ENCODE data around the gene OR8G1.
A peak's percentile ranks its signal among the peaks of the same experiment; 100 is the strongest.
"Not testable (repeated sequence)": the region's sequence is repeated elsewhere in the genome, so short reads cannot be mapped to it uniquely, and the experiment has no call there.

Gene OR8G1

DNA sequence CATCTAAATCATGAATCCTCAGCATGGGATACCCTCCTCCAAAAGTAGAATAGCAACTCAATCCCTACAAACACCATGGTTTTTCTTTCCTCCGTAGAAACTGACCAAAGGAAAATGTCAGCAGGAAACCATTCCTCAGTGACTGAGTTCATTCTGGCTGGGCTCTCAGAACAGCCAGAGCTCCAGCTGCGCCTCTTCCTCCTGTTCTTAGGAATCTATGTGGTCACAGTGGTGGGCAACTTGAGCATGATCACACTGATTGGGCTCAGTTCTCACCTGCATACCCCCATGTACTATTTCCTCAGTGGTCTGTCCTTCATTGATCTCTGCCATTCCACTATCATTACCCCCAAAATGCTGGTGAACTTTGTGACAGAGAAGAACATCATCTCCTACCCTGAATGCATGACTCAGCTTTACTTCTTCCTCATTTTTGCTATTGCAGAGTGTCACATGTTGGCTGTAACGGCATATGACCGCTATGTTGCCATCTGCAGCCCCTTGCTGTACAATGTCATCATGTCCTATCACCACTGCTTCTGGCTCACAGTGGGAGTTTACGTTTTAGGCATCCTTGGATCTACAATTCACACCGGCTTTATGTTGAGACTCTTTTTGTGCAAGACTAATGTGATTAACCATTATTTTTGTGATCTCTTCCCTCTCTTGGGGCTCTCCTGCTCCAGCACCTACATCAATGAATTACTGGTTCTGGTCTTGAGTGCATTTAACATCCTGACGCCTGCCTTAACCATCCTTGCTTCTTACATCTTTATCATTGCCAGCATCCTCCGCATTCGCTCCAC is 16.1 kb upstream of the OR8G1 start:
- not testable (repeated sequence) for H2BK15ac ChIP-seq (replicated peaks; ENCODE audit: low read depth); H4K5ac ChIP-seq (ENCODE audit: low read length); H3K23ac ChIP-seq (ENCODE audit: low read length); H3K4ac ChIP-seq (ENCODE audit: low read depth, low read length); H3K56ac ChIP-seq (ENCODE audit: low read length); H3K18ac ChIP-seq (ENCODE audit: low read length); H3K4me2 ChIP-seq (ENCODE audit: low read length); H2AK5ac ChIP-seq (ENCODE audit: low read length); H3K4me1 ChIP-seq (ENCODE audit: control insufficient read depth, low read depth, low read length); H2BK120ac ChIP-seq (ENCODE audit: low read depth, low read length); H3K79me1 ChIP-seq (ENCODE audit: low read length); H2BK5ac ChIP-seq (ENCODE audit: low read length); H3K9ac ChIP-seq (ENCODE audit: low read length); H3K4me3 ChIP-seq (ENCODE audit: low read length); H3K27ac ChIP-seq (ENCODE audit: low read depth, low read length); H3K27me3 ChIP-seq (ENCODE audit: insufficient read depth, low read length, poor library complexity); H3K36me3 ChIP-seq (ENCODE audit: control insufficient read depth, insufficient read depth, low read length); H3K79me2 ChIP-seq (ENCODE audit: control insufficient read depth, insufficient read depth, low read length); H4K8ac ChIP-seq (ENCODE audit: low read depth, low read length)
- no CpG with 5 or more reads among the region's 9 CpGs for WGBS (ENCODE audit: extremely low coverage, insufficient coverage, low lambda C conversion rate)
- peak; percentile 4 for DNase-seq

- H3K23ac ChIP-seq (ENCODE audit: low read length) = no peak overlapping the region
- H2AK5ac ChIP-seq (ENCODE audit: low read length) = no peak overlapping the region
- no peak overlapping the region for H2BK120ac ChIP-seq (ENCODE audit: low read depth, low read length)
- no CpG with 5 or more reads among the region's 1 CpG for WGBS (ENCODE audit: extremely low coverage, insufficient coverage, low lambda C conversion rate)
- no peaks in the 10 kb centered on the region for H3K4me1 ChIP-seq (ENCODE audit: control insufficient read depth, low read depth, low read length)
- H3K4me2 ChIP-seq (ENCODE audit: low read length) = no peak overlapping the region
- H3K79me2 ChIP-seq (ENCODE audit: control insufficient read depth, insufficient read depth, low read length) = no peaks in the 10 kb centered on the region
- H4K8ac ChIP-seq (ENCODE audit: low read depth, low read length) = no peak overlapping the region
- no peak overlapping the region for H3K4me3 ChIP-seq (ENCODE audit: low read length)
- H2BK5ac ChIP-seq (ENCODE audit: low read length) = no peak overlapping the region
- H3K36me3 ChIP-seq (ENCODE audit: control insufficient read depth, insufficient read depth, low read length) = no peaks in the 10 kb centered on the region
- H4K5ac ChIP-seq (ENCODE audit: low read length) = no peak overlapping the region
- H3K4ac ChIP-seq (ENCODE audit: low read depth, low read length) = no peak overlapping the region
- DNase-seq = no peak
- no peaks in the 10 kb centered on the region for H3K79me1 ChIP-seq (ENCODE audit: low read length)
- no peak overlapping the region for H3K9ac ChIP-seq (ENCODE audit: low read length)
- no peaks in the 10 kb centered on the region for H3K27me3 ChIP-seq (ENCODE audit: insufficient read depth, low read length, poor library complexity)
- no peak overlapping the region for H2BK15ac ChIP-seq (replicated peaks; ENCODE audit: low read depth)
- H3K27ac ChIP-seq (ENCODE audit: low read depth, low read length) = no peak overlapping the region
- no peak overlapping the region for H3K18ac ChIP-seq (ENCODE audit: low read length)
- no peak overlapping the region for H3K56ac ChIP-seq (ENCODE audit: low read length)
These were observed 15.4 kb upstream of the OR8G1 start for GRCh38 chr11:124225471-124225870.

DNA sequence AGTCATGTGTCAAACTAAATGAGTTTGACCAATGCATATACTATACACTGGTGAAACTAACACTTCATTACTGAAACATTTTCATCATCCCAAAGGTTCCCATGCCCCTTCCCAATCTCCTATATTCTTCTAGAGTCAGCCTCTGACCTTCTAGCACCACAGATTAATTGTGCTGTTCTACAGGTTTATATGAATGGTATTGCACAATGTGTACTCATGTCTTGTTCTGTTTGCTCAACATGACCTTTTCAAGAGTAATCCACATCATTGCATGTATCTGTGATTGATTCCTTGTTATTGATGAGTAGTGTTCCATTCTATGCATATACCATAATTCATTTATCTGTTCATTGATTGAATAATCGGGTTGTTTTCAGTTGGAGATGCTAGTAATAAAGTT is 7.5 kb upstream of the OR8G1 start:
- Histone ChIP-seq H2BK120ac (ENCODE audit: low read depth, low read length) (no peak overlapping the region), H3K79me1 (ENCODE audit: low read length) (no peaks in the 10 kb centered on the region), H4K8ac (ENCODE audit: low read depth, low read length) (no peak overlapping the region), H3K18ac (ENCODE audit: low read length) (no peak overlapping the region), H3K23ac (ENCODE audit: low read length) (no peak overlapping the region), H3K4me3 (ENCODE audit: low read length) (no peak overlapping the region), H3K27me3 (ENCODE audit: insufficient read depth, low read length, poor library complexity) (no peaks in the 10 kb centered on the region), H3K9ac (ENCODE audit: low read length) (no peak overlapping the region), H3K56ac (ENCODE audit: low read length) (no peak overlapping the region), H2BK5ac (ENCODE audit: low read length) (no peak overlapping the region), H3K36me3 (ENCODE audit: control insufficient read depth, insufficient read depth, low read length) (no peaks in the 10 kb centered on the region), H3K4ac (ENCODE audit: low read depth, low read length) (no peak overlapping the region), H3K4me2 (ENCODE audit: low read length) (no peak overlapping the region), H3K27ac (ENCODE audit: low read depth, low read length) (no peak overlapping the region), H2AK5ac (ENCODE audit: low read length) (no peak overlapping the region), H4K5ac (ENCODE audit: low read length) (no peak overlapping the region), H2BK15ac (replicated peaks; ENCODE audit: low read depth) (no peak overlapping the region), H3K4me1 (ENCODE audit: control insufficient read depth, low read depth, low read length) (no peaks in the 10 kb centered on the region), H3K79me2 (ENCODE audit: control insufficient read depth, insufficient read depth, low read length) (no peaks in the 10 kb centered on the region)
- no peak for DNase-seq
- no CpG with 5 or more reads among the region's 1 CpG for WGBS (ENCODE audit: extremely low coverage, insufficient coverage, low lambda C conversion rate)

- Histone ChIP-seq H3K27ac (ENCODE audit: low read depth, low read length) (no peak overlapping the region), H2AK5ac (ENCODE audit: low read length) (no peak overlapping the region), H3K4me3 (ENCODE audit: low read length) (no peak overlapping the region), H3K27me3 (ENCODE audit: insufficient read depth, low read length, poor library complexity) (no peaks in the 10 kb centered on the region), H2BK5ac (ENCODE audit: low read length) (no peak overlapping the region), H3K9ac (ENCODE audit: low read length) (no peak overlapping the region), H3K4me2 (ENCODE audit: low read length) (no peak overlapping the region), H3K18ac (ENCODE audit: low read length) (no peak overlapping the region), H3K4ac (ENCODE audit: low read depth, low read length) (no peak overlapping the region), H3K23ac (ENCODE audit: low read length) (no peak overlapping the region), H3K79me1 (ENCODE audit: low read length) (no peaks in the 10 kb centered on the region), H3K79me2 (ENCODE audit: control insufficient read depth, insufficient read depth, low read length) (no peaks in the 10 kb centered on the region), H2BK15ac (replicated peaks; ENCODE audit: low read depth) (no peak overlapping the region), H2BK120ac (ENCODE audit: low read depth, low read length) (no peak overlapping the region), H3K4me1 (ENCODE audit: control insufficient read depth, low read depth, low read length) (no peaks in the 10 kb centered on the region), H4K8ac (ENCODE audit: low read depth, low read length) (no peak overlapping the region), H3K36me3 (ENCODE audit: control insufficient read depth, insufficient read depth, low read length) (no peaks in the 10 kb centered on the region), H4K5ac (ENCODE audit: low read length) (no peak overlapping the region), H3K56ac (ENCODE audit: low read length) (no peak overlapping the region)
- no CpG with 5 or more reads among the region's 5 CpGs for WGBS (ENCODE audit: extremely low coverage, insufficient coverage, low lambda C conversion rate)
- no peak for DNase-seq
These were observed 2.4 kb upstream of the OR8G1 start for GRCh38 chr11:124238512-124238911.

DNA sequence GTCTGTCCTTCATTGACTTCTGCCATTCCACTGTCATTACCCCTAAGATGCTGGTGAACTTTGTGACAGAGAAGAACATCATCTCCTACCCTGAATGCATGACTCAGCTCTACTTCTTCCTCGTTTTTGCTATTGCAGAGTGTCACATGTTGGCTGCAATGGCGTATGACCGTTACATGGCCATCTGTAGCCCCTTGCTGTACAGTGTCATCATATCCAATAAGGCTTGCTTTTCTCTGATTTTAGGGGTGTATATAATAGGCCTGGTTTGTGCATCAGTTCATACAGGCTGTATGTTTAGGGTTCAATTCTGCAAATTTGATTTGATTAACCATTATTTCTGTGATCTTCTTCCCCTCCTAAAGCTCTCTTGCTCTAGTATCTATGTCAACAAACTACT is 9.0 kb downstream of the OR8G1 start:
- DNase-seq; H4K8ac ChIP-seq (ENCODE audit: low read depth, low read length); H3K79me2 ChIP-seq (ENCODE audit: control insufficient read depth, insufficient read depth, low read length); H2AK5ac ChIP-seq (ENCODE audit: low read length); H3K27me3 ChIP-seq (ENCODE audit: insufficient read depth, low read length, poor library complexity); H4K5ac ChIP-seq (ENCODE audit: low read length); H3K4me2 ChIP-seq (ENCODE audit: low read length); H2BK5ac ChIP-seq (ENCODE audit: low read length); H3K56ac ChIP-seq (ENCODE audit: low read length); H3K4me1 ChIP-seq (ENCODE audit: control insufficient read depth, low read depth, low read length); H2BK120ac ChIP-seq (ENCODE audit: low read depth, low read length); H3K23ac ChIP-seq (ENCODE audit: low read length); H3K9ac ChIP-seq (ENCODE audit: low read length); H3K27ac ChIP-seq (ENCODE audit: low read depth, low read length); H3K18ac ChIP-seq (ENCODE audit: low read length); H3K4me3 ChIP-seq (ENCODE audit: low read length); H2BK15ac ChIP-seq (replicated peaks; ENCODE audit: low read depth); H3K79me1 ChIP-seq (ENCODE audit: low read length); H3K4ac ChIP-seq (ENCODE audit: low read depth, low read length); H3K36me3 ChIP-seq (ENCODE audit: control insufficient read depth, insufficient read depth, low read length): not testable (repeated sequence)
- WGBS (ENCODE audit: extremely low coverage, insufficient coverage, low lambda C conversion rate) = no CpG with 5 or more reads among the region's 3 CpGs

DNA sequence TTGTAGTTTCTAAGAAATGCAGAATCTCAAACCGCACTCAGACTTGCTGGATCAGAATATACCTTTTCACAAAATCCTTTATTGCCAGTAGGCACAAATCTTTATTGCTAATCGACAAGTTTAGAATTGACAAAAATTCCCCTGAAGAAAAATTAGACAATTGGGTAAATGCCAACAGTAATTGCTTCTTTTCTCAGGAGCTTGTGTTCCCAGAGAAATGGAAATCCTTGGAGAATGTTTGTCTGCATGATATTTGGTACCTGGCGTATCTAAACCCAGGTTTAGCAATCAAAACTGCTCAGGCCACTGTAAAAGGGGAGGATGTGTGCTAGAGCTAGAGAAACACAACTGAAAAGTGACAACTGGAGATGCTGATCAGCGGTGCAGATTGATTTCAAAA is 15.2 kb downstream of the OR8G1 start, which contains the start of gene OR8G5:
Gene OR8G5, plus strand, starts transcription at position 301 of the 400 bp plus-strand sequence. CDS start 8,556 bp downstream, outside the sequence.
- Histone ChIP-seq H3K79me2 (ENCODE audit: control insufficient read depth, insufficient read depth, low read length) (no peaks in the 10 kb centered on the region), H3K9ac (ENCODE audit: low read length) (no peak within 1 kb of the TSS), H3K4me3 (ENCODE audit: low read length) (no peak within 1 kb of the TSS), H3K27me3 (ENCODE audit: insufficient read depth, low read length, poor library complexity) (no peaks in the 10 kb centered on the region), H3K4me1 (ENCODE audit: control insufficient read depth, low read depth, low read length) (peaks cover 2% of the 10 kb centered on the region), H3K4ac (ENCODE audit: low read depth, low read length) (no peak within 1 kb of the TSS), H2AK5ac (ENCODE audit: low read length) (no peak within 1 kb of the TSS), H2BK5ac (ENCODE audit: low read length) (no peak within 1 kb of the TSS), H3K79me1 (ENCODE audit: low read length) (no peaks in the 10 kb centered on the region), H3K18ac (ENCODE audit: low read length) (no peak within 1 kb of the TSS), H4K8ac (ENCODE audit: low read depth, low read length) (no peak within 1 kb of the TSS), H3K27ac (ENCODE audit: low read depth, low read length) (no peak within 1 kb of the TSS), H2BK120ac (ENCODE audit: low read depth, low read length) (no peak within 1 kb of the TSS), H3K23ac (ENCODE audit: low read length) (no peak within 1 kb of the TSS), H3K4me2 (ENCODE audit: low read length) (no peak within 1 kb of the TSS), H3K56ac (ENCODE audit: low read length) (no peak within 1 kb of the TSS), H2BK15ac (replicated peaks; ENCODE audit: low read depth) (no peak within 1 kb of the TSS), H3K36me3 (ENCODE audit: control insufficient read depth, insufficient read depth, low read length) (no peaks in the 10 kb centered on the region), H4K5ac (ENCODE audit: low read length) (no peak within 1 kb of the TSS)
- no peak for DNase-seq
- WGBS (ENCODE audit: extremely low coverage, insufficient coverage, low lambda C conversion rate) = no CpG with 5 or more reads among the region's 4 CpGs

All from mesendoderm (in vitro differentiated cells).